SK-N-SH (cell line): ENCODE measurements around the gene CLEC5A.

Source experiments
- TF ChIP-seq, protein P1 (sequence below): IDR thresholded peaks from 2 replicates; pipeline ENCODE4; 2012
- TF ChIP-seq, protein P2 (sequence below): fragments of 200-600 bp; sonication (generic); IDR thresholded peaks from 2 replicates; pipeline ENCODE4 v1.6.1; 2017; ENCODE audit warnings: antibody characterized with exemption, mild to moderate bottlenecking, moderate library complexity

DNA sequence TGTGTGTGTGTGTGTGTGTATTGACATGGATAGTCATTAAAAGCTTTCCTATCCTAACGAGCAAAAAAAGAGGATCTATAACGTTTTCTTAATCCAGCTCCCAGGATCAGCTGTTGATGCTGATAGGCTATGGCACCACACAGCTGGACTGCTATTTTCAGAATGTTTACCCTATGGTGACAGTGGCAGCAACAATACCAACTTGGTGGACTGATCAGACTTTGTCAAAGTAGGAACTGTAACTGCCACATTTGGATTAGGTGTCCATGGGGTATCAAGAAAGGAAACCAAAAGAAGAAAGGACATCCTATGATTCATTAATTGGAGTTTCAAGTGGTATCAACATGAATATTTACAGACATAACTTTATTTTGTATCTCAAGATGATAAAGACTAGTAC lies 2.7 kb upstream of the CLEC5A start:
- TF ChIP-seq, protein P1, sequence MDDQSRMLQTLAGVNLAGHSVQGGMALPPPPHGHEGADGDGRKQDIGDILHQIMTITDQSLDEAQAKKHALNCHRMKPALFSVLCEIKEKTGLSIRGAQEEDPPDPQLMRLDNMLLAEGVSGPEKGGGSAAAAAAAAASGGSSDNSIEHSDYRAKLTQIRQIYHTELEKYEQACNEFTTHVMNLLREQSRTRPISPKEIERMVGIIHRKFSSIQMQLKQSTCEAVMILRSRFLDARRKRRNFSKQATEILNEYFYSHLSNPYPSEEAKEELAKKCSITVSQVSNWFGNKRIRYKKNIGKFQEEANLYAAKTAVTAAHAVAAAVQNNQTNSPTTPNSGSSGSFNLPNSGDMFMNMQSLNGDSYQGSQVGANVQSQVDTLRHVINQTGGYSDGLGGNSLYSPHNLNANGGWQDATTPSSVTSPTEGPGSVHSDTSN: no peak
- TF ChIP-seq, protein P2, sequence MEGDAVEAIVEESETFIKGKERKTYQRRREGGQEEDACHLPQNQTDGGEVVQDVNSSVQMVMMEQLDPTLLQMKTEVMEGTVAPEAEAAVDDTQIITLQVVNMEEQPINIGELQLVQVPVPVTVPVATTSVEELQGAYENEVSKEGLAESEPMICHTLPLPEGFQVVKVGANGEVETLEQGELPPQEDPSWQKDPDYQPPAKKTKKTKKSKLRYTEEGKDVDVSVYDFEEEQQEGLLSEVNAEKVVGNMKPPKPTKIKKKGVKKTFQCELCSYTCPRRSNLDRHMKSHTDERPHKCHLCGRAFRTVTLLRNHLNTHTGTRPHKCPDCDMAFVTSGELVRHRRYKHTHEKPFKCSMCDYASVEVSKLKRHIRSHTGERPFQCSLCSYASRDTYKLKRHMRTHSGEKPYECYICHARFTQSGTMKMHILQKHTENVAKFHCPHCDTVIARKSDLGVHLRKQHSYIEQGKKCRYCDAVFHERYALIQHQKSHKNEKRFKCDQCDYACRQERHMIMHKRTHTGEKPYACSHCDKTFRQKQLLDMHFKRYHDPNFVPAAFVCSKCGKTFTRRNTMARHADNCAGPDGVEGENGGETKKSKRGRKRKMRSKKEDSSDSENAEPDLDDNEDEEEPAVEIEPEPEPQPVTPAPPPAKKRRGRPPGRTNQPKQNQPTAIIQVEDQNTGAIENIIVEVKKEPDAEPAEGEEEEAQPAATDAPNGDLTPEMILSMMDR: no peak
